ENCODE results near the gene SMIM41. TPM values are rescaled to one million over a fixed set of nuclear protein-coding genes. Genes with fewer than 3 reads are reported as not detected.

The SMIM41 gene
- total and polyA plus RNA-seq, 10 of the 15 experiments (the other 5 are each of a cell fraction or from before 2014, with no cell fraction given), result not detected

- FAIRE-seq (no peak), ATAC-seq (peak; percentile 46), DNase-seq (ENCODE audit: low read depth, low spot score) (no peak)
- no peak for TF ChIP-seq ETV6 (conservative IDR thresholded peaks at IDR 0.05 in 1 of 2, IDR thresholded peaks at IDR 0.05 in 1 of 2; ENCODE audit: borderline replicate concordance in 1 of 2, low read depth in 1 of 2)
- TF ChIP-seq EED (IDR thresholded peaks at IDR 0.05; ENCODE audit: low read depth), result 0 out of 2 replicates have a peak, but pooled peaks have one; percentile 24
- peak in 1 of 2 experiments; percentile 4; a peak in 1 of 4 replicates for TF ChIP-seq IKZF2 (IDR thresholded peaks at IDR 0.05)
- no peak for TF ChIP-seq CHD1 (IDR thresholded peaks at IDR 0.05; ENCODE audit: low read depth, low read length)
- ChIA-PET CTCF (interaction anchor here (0.9 to 15.1 kb wide), 13 partner anchors 11 to 51 kb away, joined by 3 to 208 read pairs (median 7); partner anchors contain the start of gene NR4A1), SMC1A (ENCODE audit: uncharacterized antibody, unreplicated experiment) (interaction anchor here (0.7 to 6.0 kb wide), 11 partner anchors 10 to 45 kb away, joined by 3 to 46 read pairs (median 7); partner anchors contain the start of gene NR4A1), POLR2A (interaction anchor here (0.7 to 4.3 kb wide), 10 partner anchors 11 to 50 kb away, joined by 3 to 21 read pairs (median 3); partner anchors contain the start of gene NR4A1), RAD21 (ENCODE audit: unreplicated experiment) (interaction anchor here (0.9 to 5.4 kb wide), 12 partner anchors 11 to 53 kb away, joined by 3 to 35 read pairs (median 4); partner anchors contain the start of gene NR4A1)
- in situ Hi-C loops (cut with MboI), result no loop called here
- H3K4me2 ChIP-seq (ENCODE audit: control insufficient read depth, insufficient read depth), result peak overlapping the region; percentile 97
- peak overlapping the region; percentile 86 for H3K9ac ChIP-seq (ENCODE audit: control insufficient read depth, insufficient read depth, low read length)
- peak overlapping the region; percentile 98 for H3K4me3 ChIP-seq
- no peaks in the 10 kb centered on the region; a peak in 1 of 4 replicates for H3K27me3 ChIP-seq (replicated peaks in 1 of 2; ENCODE audit: control insufficient read depth in 2 of 2, insufficient read depth in 2 of 2, low read length in 1 of 2)
- peak overlapping the region; percentile 98 for H2AFZ ChIP-seq (ENCODE audit: control insufficient read depth, low read depth, low read length)
- H3K36me3 ChIP-seq (ENCODE audit: control insufficient read depth in 2 of 2, insufficient read depth in 2 of 2, low read length in 1 of 2), result peaks cover 0 to under 1% of the 10 kb centered on the region in 2 experiments; a peak in 2 of 4 replicates
- BruUV-seq (replicated peaks), result TSS peak; percentile 77
- peak overlapping the region; percentile 95 for H3K27ac ChIP-seq (ENCODE audit: control insufficient read depth, insufficient read depth)
- H3K4me1 ChIP-seq (ENCODE audit: control insufficient read depth, insufficient read depth, low read length), result peaks cover 13% of the 10 kb centered on the region
- H4K20me1 ChIP-seq (ENCODE audit: control insufficient read depth, insufficient read depth), result no peaks in the 10 kb centered on the region
- WGBS (ENCODE audit: insufficient coverage, insufficient replicate concordance, low lambda C conversion rate, missing lambda C conversion rate), result 2% methylated on average over 34 of the region's 37 CpGs
- intact Hi-C loops (cut with micrococcal nuclease; ENCODE audit: unreplicated experiment), result no loop called here
- H3K9me3 ChIP-seq (replicated peaks; ENCODE audit: control insufficient read depth, insufficient read depth, low read length), result no peaks in the 10 kb centered on the region
- H3K79me2 ChIP-seq (ENCODE audit: control insufficient read depth, insufficient read depth, low read length), result peaks cover 41% of the 10 kb centered on the region
Measured at GRCh38 chr12:52070185-52070925, 9.1 kb upstream of the SMIM41 start.
